Cardiac fibroblast (primary cell): ENCODE results near the gene MYOT.

Source experiments
- DNase-seq, 2 donors: peaks; one replicate each; pipeline versions ENCODE4 v3.0.0 to v3.0.0-alpha.2; 2010; ENCODE audit warnings: low read depth in 2 of 2
- H3K4me3 ChIP-seq, 2 donors: replicated peaks in 1 of 2; 1 replicate in 1 of 2; 2 replicates in 1 of 2; pipeline ENCODE4 v1.5.1; 2011; ENCODE audit warnings: low read depth in 2 of 2, low read length in 2 of 2, mild to moderate bottlenecking in 2 of 2, moderate library complexity in 1 of 2
- CTCF ChIP-seq: IDR thresholded peaks from one replicate; pipeline ENCODE4 v1.5.1; 2011; ENCODE audit warnings: low read depth, mild to moderate bottlenecking, low read length, inconsistent platforms

MYOT gene

GRCh38 chr5:137921931-137922330 is 54.3 kb downstream of the MYOT start:
- no peak for TF ChIP-seq CTCF
- H3K4me3 ChIP-seq, result no peak overlapping the region

GRCh38 chr5:137923856-137924255 is 56.2 kb downstream of the MYOT start:
- no peak overlapping the region for H3K4me3 ChIP-seq
- DNase-seq, result peak in 1 of 2 donors; percentile 40
- no peak for TF ChIP-seq CTCF

More at GRCh38 chr5:137921931-137922330, 54.3 kb downstream of the MYOT start:
- DNase-seq, result peak; percentile 24 to 31

GRCh38 chr5:137932800-137933199 is 65.1 kb downstream of the MYOT start:
- DNase-seq, result peak in 1 of 2 donors; percentile 54
- TF ChIP-seq CTCF, result no peak

GRCh38 chr5:137933491-137933911 is 65.8 kb downstream of the MYOT start:
- no peak for TF ChIP-seq CTCF
- H3K4me3 ChIP-seq, result no peak overlapping the region
- peak; percentile 18 to 44 for DNase-seq

More at GRCh38 chr5:137932800-137933199, 65.1 kb downstream of the MYOT start:
- no peak overlapping the region for H3K4me3 ChIP-seq

- TF ChIP-seq CTCF, result no peak
- no peak for DNase-seq
- no peak overlapping the region for H3K4me3 ChIP-seq
Measured at GRCh38 chr5:137935190-137935589, 67.5 kb downstream of the MYOT start.

GRCh38 chr5:137935694-137936093 is 68.0 kb downstream of the MYOT start:
- no peak for TF ChIP-seq CTCF
- H3K4me3 ChIP-seq, result no peak overlapping the region
- no peak for DNase-seq
